DMS79 (cell line): Measurements from ENCODE around the gene TOB1.
"Not testable (repeated sequence)": the region's sequence is repeated elsewhere in the genome, so short reads cannot be mapped to it uniquely, and the experiment has no call there.

Experiments
- DNase-seq: peaks from one replicate; lab custom pipeline; 2025; lab: John Stamatoyannopoulos, UW

TOB1 gene

GRCh38 chr17:50868140-50868438, 1.9 kb upstream of the TOB1 start:
- DNase-seq, result no peak

DNA sequence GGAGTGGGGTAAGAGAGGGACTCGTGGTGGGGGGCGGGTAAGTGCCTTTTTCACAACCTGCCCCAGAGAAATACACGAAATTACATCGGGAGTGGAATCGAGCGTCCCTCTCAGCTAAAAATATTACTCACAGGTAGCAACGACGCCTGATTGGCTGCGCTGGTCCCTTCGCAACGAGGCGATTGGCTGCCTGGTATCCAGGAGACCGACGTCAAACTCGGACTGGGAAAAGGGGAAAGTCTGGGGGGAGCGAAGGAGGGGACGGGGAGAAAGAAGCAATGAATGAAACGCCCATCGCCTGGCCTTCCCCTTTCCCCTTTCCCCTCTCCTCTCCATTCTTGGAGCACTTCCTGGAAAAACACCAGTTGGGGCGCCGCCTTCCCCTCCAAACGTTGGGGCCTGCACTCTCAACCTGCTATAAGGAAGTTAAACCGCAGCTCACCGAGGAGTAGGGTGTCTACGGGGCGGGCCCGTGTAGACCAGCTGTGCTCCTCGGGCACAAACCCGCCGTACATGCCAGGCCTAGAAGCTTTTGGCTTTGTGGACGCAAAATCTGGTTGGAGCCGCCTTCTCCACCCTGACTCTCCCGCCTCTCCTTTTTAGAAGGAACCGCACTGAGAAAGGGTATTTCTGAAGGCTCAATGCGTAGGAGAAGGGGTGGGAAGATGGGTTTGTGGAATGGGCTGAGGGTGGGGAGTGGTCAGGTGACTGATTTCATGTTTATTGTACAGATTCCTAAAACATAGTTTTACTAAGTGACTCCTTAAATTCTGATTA, 1.4 kb upstream of the TOB1 start:
- DNase-seq, result peak; percentile 97

DNA sequence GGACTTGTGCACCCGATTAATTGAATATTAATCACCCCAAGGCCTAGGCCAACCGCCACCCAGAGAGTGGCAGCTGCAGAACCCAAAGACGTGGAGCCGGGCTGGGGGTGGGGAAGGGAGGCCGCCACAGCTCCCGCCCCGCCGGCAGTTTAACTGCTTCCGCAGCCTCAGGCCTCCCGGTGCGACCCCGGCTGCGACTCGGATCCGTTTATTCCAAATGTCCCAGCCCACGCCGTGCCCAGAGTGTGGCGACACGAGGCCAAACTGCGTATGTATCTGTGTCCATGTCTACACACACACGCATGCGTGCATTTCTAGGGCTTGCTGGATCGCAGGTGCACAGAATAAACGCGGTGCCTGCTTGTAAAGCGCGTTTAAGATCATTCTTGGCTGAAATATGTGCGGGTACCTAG, 802 bp upstream of the TOB1 start:
- DNase-seq, result peak; percentile 87

DNA sequence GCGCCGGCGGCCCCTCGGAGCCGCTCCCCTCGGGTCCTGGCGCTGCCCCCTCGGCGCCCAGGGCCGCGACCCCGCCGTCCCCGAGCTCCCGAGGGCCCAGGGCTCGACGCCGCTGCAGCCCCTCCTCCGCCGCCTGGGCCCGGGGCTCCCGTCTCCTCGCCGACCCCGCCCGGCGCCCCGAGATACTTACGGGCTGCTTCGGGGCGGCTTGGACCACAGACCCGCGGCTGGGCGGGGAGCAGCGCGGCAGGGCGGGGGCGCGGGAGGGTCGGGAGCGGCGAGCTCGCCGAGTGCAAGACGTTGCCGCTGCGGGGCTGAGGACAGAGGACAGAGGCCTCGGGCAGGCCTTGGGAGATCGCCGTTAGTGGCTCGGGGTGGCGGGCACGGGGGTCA, 290 bp downstream of the TOB1 start:
- no peak for DNase-seq

- peak; percentile 53 for DNase-seq
Observed at GRCh38 chr17:50865060-50865867, 890 bp downstream of the TOB1 start.

DNA sequence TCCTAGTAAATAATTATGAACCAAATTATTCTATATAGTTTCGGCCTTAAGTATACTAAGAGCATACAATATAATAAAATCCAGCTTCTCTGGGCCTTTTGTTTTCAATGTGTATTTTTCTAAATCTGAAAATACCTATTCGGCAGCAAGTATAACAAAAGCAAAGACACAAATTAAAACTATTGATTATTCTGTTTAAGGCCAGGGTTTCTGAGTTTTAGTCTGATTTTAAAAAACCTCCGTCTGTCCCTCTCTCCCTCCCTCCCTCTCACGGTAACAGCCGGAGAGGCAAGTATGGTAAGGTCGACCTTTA, 1.5 kb downstream of the TOB1 start:
- no peak for DNase-seq

GRCh38 chr17:50863931-50864330, 2.2 kb downstream of the TOB1 start:
- no peak for DNase-seq

GRCh38 chr17:50863221-50863843, 2.8 kb downstream of the TOB1 start:
- DNase-seq, result no peak

GRCh38 chr17:50861822-50862528, 4.2 kb downstream of the TOB1 start:
- no peak for DNase-seq

GRCh38 chr17:50861334-50861676, 4.8 kb downstream of the TOB1 start:
- DNase-seq, result no peak

GRCh38 chr17:50859727-50860126, 6.4 kb downstream of the TOB1 start:
- DNase-seq, result not testable (repeated sequence)

DNA sequence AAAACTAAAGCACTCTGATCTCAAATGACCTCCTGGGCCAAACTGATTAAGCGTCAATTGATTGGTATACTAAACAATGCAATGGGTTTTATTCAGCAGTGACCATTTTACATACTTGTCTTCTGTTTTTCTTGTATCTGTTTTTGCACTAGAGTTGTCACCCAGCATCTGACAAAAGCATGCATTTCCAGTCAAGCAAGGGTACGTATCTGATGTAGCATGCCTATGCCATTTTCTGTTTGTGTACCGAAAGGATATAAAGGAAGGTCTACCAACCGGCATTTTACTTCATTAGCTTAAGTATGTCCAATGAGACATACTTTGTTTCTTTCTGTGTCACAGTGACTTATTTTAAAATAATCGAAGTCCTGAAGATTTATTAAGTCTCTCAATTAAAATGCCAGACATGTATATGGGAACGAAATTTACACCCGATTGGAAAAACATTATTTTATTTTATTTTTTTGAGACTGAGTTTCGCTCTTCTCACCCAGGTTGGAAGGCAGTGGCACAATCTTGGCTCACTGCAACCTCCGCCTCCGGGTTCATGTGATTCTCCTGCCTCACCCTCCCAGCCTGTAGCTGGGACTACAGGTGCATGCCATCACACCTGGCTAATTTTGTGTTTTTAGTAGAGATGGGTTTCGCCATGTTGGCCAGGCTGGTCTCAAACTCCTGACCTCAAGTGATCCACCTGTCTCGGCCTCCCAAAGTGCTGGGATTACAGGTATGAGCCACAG, 7.5 kb downstream of the TOB1 start:
- DNase-seq, result no peak

- no peak for DNase-seq
Observed at GRCh38 chr17:50856431-50856830, 9.7 kb downstream of the TOB1 start.

DNA sequence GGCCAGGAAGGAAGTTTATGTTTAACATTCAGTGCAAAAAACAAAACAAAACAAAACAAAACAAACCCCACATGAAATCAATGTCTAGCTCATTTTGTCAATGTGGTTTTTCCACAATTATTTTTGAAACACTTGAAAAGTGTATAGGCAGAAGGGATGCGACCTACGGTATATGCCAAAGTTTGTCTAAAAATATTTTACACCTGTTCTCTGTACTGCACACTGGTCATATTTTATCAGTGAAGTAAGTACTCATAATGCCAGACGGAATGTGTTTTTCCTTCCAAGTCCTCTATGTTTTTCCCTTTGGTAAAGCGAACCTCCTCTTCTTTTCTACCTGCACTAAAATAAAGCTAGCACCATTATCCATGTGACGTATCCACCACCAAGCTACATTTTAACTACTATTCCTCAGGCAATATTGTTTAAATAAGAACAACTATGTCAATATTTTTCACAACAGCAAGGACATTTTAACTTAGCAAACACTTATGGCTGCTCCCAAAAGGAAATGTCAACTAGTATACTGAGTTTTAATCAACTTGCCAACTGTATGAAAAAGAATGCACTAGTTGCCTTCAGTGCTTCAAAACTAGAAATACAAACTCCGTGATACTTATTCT, 10.3 kb downstream of the TOB1 start:
- no peak for DNase-seq

DNA sequence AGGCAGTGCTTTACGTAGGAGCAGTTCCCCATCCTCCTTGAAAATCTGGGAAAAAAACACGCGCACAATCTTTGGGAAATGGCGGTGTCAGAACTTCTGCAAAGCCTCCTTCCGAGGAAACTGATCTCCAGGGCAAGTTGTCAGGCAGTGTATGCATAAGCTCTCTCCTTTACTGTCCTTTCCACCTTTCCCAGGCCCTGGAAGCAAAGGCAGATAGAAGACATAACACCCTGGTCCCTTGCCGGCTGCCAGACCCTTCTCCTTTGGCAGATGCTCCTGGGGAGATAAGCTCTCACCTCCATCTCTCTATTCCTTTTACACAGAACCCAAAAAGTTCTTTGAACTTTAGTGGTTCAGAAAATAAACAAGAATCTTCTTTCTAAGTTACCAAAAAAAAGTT, 12.4 kb downstream of the TOB1 start:
- DNase-seq, result no peak

DNA sequence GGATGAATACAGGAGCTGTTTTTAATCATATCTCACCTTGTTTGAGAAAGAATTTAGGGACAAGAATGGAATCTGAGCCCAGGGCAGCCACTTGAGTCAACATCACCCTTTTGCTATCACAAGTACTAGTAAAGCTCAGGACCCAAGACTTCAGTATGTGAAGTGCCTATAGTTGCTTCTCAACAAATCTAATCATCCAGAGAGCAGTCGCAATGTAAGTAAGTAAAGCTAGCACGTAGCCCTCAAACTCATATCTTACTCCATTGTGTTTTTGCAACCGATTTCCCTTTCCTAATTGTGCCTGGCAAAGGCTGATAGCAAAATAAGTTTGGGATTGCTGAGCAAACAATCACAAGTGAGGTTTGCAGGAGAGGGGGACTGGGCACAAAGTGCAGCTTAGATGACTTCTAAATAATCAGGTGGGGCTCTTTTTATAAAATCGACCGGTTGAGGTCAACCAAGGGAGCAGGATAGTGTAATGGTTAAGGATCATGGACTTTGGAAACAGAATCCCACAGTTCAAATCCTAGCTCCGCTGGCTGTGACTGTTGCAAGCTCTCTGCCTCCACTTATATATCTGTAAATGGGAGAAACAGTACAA, 13.0 kb downstream of the TOB1 start:
- DNase-seq, result peak; percentile 25

DNA sequence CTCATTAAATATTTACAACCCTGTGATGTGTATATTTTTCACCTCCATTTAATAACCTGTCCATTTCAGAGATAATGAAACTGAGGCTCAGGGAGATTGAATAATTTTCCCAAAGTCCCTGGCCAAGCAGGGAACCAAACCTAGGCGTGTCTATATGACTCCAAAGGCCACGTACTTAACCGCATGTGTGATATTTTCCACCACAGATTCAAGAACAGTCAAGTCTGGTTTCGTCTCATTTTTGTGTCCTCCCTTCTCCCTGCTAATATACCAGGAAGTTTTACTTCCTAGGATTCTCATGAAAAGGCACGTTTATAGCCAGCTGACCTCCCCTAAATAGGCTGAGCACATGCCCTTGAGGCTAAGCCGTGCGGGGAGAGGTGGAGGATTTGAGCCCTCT, 15.5 kb downstream of the TOB1 start:
- DNase-seq, result no peak

DNA sequence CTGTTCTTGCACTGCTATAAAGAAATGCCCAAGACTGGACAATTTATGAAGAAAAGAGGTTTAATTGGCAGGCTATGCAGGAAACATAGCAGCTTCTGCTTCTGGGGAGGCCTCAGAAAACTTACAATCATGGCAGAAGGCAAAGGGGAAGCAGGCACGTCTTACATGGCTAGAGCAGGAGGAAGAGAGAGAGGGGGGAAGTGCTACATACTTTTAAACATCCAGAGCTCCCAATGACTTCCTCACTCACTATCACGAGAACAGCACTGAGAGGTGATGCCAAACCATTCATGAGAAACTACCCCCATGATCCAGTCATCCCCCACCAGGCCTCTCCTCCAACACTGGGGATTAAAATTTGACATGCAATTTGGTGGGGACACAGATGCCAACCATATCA, 17.4 kb downstream of the TOB1 start:
- DNase-seq, result no peak

DNA sequence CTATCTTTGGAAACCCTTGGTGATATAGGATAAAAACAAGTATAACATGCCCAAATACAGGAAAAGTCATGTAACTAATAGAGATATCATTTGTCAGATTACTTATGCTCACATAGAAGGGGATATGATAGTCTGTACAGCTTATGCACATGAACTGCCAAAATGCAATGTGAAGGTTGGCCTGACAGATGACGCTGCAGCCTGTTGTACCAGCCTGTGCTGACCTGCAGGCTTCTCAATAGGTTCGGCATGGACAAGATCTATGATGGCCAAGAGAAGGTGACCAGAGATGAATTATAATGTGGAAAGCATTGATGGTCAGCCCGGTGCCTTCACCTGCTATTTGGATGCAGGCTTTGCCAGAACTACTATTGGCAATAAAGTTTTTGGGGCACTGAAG, 18.1 kb downstream of the TOB1 start:
- DNase-seq, result no peak

GRCh38 chr17:50847566-50847965, 18.6 kb downstream of the TOB1 start:
- DNase-seq, result no peak
